HG02571 (cell line): ENCODE measurements around the gene FYCO1.
"Not testable (repeated sequence)": the region's sequence is repeated elsewhere in the genome, so short reads cannot be mapped to it uniquely, and the experiment has no call there.

ENCODE experiments used
- ATAC-seq: cut with Tn5 transposase; IDR thresholded peaks from one replicate; pipeline ENCODE4 v1.9.1; 2021; ENCODE audit warnings: mild to moderate bottlenecking, moderate library complexity; ENCODE audit not compliant: unreplicated experiment

FYCO1 gene

GRCh38 chr3:46010519-46011113 lies 15.0 kb upstream of the FYCO1 start:
- ATAC-seq: no peak

- no peak for ATAC-seq
Measured at GRCh38 chr3:46008058-46008457, 12.4 kb upstream of the FYCO1 start.

GRCh38 chr3:46007280-46007679 lies 11.7 kb upstream of the FYCO1 start:
- ATAC-seq: no peak

GRCh38 chr3:46006238-46007032 lies 10.8 kb upstream of the FYCO1 start:
- ATAC-seq: no peak

GRCh38 chr3:46003706-46004105 lies 8.1 kb upstream of the FYCO1 start:
- ATAC-seq: not testable (repeated sequence)

GRCh38 chr3:46001178-46001577 lies 5.6 kb upstream of the FYCO1 start:
- ATAC-seq: no peak

- ATAC-seq: no peak
Measured at GRCh38 chr3:45997942-45998341, 2.3 kb upstream of the FYCO1 start.

GRCh38 chr3:45997499-45997898 lies 1.9 kb upstream of the FYCO1 start:
- ATAC-seq: not testable (repeated sequence)

- ATAC-seq: peak; percentile 15
Measured at GRCh38 chr3:45994419-45995235, 997 bp downstream of the FYCO1 start.

GRCh38 chr3:45993421-45994027 lies 2.1 kb downstream of the FYCO1 start:
- ATAC-seq: no peak

GRCh38 chr3:45992821-45993221 lies 2.8 kb downstream of the FYCO1 start:
- ATAC-seq: no peak

- ATAC-seq: no peak
Measured at GRCh38 chr3:45992133-45992729, 3.4 kb downstream of the FYCO1 start.

GRCh38 chr3:45991341-45991740 lies 4.3 kb downstream of the FYCO1 start:
- no peak for ATAC-seq

- no peak for ATAC-seq
Measured at GRCh38 chr3:45990181-45990580, 5.4 kb downstream of the FYCO1 start.

- ATAC-seq: no peak
Measured at GRCh38 chr3:45988804-45989203, 6.8 kb downstream of the FYCO1 start.

GRCh38 chr3:45988362-45988761 lies 7.3 kb downstream of the FYCO1 start:
- no peak for ATAC-seq

- no peak for ATAC-seq
Measured at GRCh38 chr3:45987368-45988291, 8.0 kb downstream of the FYCO1 start.

GRCh38 chr3:45986303-45986982 lies 9.2 kb downstream of the FYCO1 start:
- ATAC-seq: no peak
